Adrenal gland (tissue), 5 donors: Measurements from ENCODE around the gene MRPL3.

Experiments
- POLR2A ChIP-seq, 2 donors: fragments of 450-650 bp; IDR thresholded peaks; one replicate each; pipeline ENCODE4 v1.6.1; 2017; ENCODE audit warnings: antibody characterized with exemption in 2 of 2, mild to moderate bottlenecking in 2 of 2, moderate library complexity in 1 of 2
- TF ChIP-seq, protein P1 (sequence below), 6 experiments: fragments of 450-650 bp in 4 of 6; fragments of 200-600 bp in 2 of 6; sonication (generic) in 1 of 6; IDR thresholded peaks; 1 replicate in 5 of 6; 2 replicates in 1 of 6; pipeline versions ENCODE4 v1.5.1 to v1.8.0; 2016 to 2021; ENCODE audit warnings: antibody characterized with exemption in 6 of 6, mild to moderate bottlenecking in 2 of 6, moderate library complexity in 1 of 6
- donor health status: DM: no; HTN: no; CAD: no.

DNA sequence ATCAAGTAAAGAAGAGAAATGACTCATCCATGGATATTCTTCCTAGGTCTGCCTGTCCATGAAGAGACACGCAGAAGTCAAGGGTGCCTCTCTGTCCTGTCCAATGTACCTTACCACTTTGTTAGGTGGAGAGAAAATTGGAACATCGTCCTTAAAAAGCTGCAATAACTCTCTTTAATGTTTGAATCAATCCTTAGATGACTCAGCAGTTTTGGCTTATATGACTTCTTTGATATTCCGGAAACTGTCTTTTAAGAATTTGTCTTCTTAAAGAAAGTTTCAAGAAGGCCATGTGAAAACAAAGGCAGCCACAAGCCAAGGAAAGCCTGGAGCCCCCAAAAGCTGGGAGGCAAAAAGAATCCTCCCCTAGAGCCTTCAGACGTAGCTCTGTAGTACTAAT is 49.2 kb downstream of the MRPL3 start:
- TF ChIP-seq, protein P1, sequence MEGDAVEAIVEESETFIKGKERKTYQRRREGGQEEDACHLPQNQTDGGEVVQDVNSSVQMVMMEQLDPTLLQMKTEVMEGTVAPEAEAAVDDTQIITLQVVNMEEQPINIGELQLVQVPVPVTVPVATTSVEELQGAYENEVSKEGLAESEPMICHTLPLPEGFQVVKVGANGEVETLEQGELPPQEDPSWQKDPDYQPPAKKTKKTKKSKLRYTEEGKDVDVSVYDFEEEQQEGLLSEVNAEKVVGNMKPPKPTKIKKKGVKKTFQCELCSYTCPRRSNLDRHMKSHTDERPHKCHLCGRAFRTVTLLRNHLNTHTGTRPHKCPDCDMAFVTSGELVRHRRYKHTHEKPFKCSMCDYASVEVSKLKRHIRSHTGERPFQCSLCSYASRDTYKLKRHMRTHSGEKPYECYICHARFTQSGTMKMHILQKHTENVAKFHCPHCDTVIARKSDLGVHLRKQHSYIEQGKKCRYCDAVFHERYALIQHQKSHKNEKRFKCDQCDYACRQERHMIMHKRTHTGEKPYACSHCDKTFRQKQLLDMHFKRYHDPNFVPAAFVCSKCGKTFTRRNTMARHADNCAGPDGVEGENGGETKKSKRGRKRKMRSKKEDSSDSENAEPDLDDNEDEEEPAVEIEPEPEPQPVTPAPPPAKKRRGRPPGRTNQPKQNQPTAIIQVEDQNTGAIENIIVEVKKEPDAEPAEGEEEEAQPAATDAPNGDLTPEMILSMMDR (IDR thresholded peaks at IDR 0.05), result no peak
- TF ChIP-seq POLR2A (IDR thresholded peaks at IDR 0.05), result no peak
